ENCODE data around the gene RBM5.

DNA sequence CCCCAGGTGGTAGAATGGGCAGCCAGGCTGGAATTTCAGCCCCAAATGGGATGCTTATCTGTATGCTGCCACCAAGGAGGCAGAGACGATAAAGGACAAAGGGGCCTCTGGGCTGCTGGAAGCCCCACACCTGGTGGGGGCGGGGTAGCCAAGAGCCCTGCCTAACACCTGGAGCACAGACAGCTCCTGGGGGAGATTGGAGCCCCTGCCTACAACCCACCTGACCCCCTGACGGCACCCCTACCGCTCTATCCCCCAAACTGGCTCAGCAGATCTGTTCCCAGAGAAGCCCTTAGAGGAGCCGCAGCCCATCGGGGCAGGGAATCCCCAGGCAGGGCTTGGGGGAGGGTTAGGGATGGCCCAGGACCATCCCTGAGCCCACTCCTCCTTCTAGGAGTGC, 50.6 kb downstream of the RBM5 start:
- no peak for TF ChIP-seq MEF2A (IDR thresholded peaks at IDR 0.05; ENCODE audit: borderline replicate concordance, low read depth)
- no peak for TF ChIP-seq GABPA (IDR thresholded peaks at IDR 0.05; ENCODE audit: low read depth)
- TF ChIP-seq, protein P1, sequence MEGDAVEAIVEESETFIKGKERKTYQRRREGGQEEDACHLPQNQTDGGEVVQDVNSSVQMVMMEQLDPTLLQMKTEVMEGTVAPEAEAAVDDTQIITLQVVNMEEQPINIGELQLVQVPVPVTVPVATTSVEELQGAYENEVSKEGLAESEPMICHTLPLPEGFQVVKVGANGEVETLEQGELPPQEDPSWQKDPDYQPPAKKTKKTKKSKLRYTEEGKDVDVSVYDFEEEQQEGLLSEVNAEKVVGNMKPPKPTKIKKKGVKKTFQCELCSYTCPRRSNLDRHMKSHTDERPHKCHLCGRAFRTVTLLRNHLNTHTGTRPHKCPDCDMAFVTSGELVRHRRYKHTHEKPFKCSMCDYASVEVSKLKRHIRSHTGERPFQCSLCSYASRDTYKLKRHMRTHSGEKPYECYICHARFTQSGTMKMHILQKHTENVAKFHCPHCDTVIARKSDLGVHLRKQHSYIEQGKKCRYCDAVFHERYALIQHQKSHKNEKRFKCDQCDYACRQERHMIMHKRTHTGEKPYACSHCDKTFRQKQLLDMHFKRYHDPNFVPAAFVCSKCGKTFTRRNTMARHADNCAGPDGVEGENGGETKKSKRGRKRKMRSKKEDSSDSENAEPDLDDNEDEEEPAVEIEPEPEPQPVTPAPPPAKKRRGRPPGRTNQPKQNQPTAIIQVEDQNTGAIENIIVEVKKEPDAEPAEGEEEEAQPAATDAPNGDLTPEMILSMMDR (IDR thresholded peaks at IDR 0.05), result no peak
- TF ChIP-seq, protein P2, sequence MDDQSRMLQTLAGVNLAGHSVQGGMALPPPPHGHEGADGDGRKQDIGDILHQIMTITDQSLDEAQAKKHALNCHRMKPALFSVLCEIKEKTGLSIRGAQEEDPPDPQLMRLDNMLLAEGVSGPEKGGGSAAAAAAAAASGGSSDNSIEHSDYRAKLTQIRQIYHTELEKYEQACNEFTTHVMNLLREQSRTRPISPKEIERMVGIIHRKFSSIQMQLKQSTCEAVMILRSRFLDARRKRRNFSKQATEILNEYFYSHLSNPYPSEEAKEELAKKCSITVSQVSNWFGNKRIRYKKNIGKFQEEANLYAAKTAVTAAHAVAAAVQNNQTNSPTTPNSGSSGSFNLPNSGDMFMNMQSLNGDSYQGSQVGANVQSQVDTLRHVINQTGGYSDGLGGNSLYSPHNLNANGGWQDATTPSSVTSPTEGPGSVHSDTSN (IDR thresholded peaks at IDR 0.05), result no peak
- TF ChIP-seq SMC3 (IDR thresholded peaks at IDR 0.05; ENCODE audit: low read depth, low read length), result no peak
- TF ChIP-seq JUND (IDR thresholded peaks at IDR 0.05), result no peak
- no peak for TF ChIP-seq TAF1 (IDR thresholded peaks at IDR 0.05; ENCODE audit: borderline replicate concordance, low read depth, low read length)
- TF ChIP-seq, protein P3, sequence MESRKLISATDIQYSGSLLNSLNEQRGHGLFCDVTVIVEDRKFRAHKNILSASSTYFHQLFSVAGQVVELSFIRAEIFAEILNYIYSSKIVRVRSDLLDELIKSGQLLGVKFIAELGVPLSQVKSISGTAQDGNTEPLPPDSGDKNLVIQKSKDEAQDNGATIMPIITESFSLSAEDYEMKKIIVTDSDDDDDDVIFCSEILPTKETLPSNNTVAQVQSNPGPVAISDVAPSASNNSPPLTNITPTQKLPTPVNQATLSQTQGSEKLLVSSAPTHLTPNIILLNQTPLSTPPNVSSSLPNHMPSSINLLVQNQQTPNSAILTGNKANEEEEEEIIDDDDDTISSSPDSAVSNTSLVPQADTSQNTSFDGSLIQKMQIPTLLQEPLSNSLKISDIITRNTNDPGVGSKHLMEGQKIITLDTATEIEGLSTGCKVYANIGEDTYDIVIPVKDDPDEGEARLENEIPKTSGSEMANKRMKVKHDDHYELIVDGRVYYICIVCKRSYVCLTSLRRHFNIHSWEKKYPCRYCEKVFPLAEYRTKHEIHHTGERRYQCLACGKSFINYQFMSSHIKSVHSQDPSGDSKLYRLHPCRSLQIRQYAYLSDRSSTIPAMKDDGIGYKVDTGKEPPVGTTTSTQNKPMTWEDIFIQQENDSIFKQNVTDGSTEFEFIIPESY (IDR thresholded peaks at IDR 0.05; ENCODE audit: borderline replicate concordance, low read depth), result no peak
- TF ChIP-seq MXI1 (IDR thresholded peaks at IDR 0.05; ENCODE audit: low read depth, low read length), result no peak
- TF ChIP-seq POLR2AphosphoS5 (IDR thresholded peaks at IDR 0.05; ENCODE audit: low read depth, low read length), result no peak
- TF ChIP-seq EP300 (IDR thresholded peaks at IDR 0.05; ENCODE audit: borderline replicate concordance in 1 of 2, low read depth in 1 of 2, low read length in 1 of 2), result no peak
- TF ChIP-seq TCF12 (IDR thresholded peaks at IDR 0.05), result no peak
